Panc1 (cell line): ENCODE results near the gene AEBP2.

Source experiments
- POLR2AphosphoS5 ChIP-seq: IDR thresholded peaks from 2 replicates; pipeline ENCODE4 v1.6.1; 2012; ENCODE audit warnings: mild to moderate bottlenecking, low read depth, low read length, moderate library complexity
- TCF7L2 ChIP-seq: IDR thresholded peaks from 2 replicates; pipeline ENCODE4 v1.6.1; 2011; ENCODE audit warnings: mild to moderate bottlenecking, low read depth, low read length, inconsistent platforms
- TF ChIP-seq, protein P1 (sequence below): fragments of 450-650 bp; IDR thresholded peaks from 2 replicates; pipeline ENCODE4 v1.5.1; 2017; ENCODE audit warnings: mild to moderate bottlenecking

GRCh38 chr12:19430988-19431387 is 8.3 kb upstream of the AEBP2 start:
- no peak for TF ChIP-seq TCF7L2
- TF ChIP-seq, protein P1, sequence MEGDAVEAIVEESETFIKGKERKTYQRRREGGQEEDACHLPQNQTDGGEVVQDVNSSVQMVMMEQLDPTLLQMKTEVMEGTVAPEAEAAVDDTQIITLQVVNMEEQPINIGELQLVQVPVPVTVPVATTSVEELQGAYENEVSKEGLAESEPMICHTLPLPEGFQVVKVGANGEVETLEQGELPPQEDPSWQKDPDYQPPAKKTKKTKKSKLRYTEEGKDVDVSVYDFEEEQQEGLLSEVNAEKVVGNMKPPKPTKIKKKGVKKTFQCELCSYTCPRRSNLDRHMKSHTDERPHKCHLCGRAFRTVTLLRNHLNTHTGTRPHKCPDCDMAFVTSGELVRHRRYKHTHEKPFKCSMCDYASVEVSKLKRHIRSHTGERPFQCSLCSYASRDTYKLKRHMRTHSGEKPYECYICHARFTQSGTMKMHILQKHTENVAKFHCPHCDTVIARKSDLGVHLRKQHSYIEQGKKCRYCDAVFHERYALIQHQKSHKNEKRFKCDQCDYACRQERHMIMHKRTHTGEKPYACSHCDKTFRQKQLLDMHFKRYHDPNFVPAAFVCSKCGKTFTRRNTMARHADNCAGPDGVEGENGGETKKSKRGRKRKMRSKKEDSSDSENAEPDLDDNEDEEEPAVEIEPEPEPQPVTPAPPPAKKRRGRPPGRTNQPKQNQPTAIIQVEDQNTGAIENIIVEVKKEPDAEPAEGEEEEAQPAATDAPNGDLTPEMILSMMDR, result no peak
- no peak for TF ChIP-seq POLR2AphosphoS5
